ENCODE measurements around the gene JAM2. TPM values are rescaled to one million over a fixed set of nuclear protein-coding genes. Genes with fewer than 3 reads are reported as not detected.
"Not testable (repeated sequence)": the region's sequence is repeated elsewhere in the genome, so short reads cannot be mapped to it uniquely, and the experiment has no call there.

The JAM2 gene, protein sequence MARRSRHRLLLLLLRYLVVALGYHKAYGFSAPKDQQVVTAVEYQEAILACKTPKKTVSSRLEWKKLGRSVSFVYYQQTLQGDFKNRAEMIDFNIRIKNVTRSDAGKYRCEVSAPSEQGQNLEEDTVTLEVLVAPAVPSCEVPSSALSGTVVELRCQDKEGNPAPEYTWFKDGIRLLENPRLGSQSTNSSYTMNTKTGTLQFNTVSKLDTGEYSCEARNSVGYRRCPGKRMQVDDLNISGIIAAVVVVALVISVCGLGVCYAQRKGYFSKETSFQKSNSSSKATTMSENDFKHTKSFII
- total RNA-seq = 0.49 and 1.3 TPM in 2 replicates

GRCh38 chr21:25638660-25639550 is at the start of gene JAM2:
TSS of gene JAM2 (plus strand) at chr21:25639258. CDS start at chr21:25639822, 564 bp downstream.
- intact Hi-C loops (cut with micrococcal nuclease) = loop anchor here (1.0 kb wide), 2 partner anchors 31 to 97 kb away; no protein-coding TSS in a partner anchor

DNA sequence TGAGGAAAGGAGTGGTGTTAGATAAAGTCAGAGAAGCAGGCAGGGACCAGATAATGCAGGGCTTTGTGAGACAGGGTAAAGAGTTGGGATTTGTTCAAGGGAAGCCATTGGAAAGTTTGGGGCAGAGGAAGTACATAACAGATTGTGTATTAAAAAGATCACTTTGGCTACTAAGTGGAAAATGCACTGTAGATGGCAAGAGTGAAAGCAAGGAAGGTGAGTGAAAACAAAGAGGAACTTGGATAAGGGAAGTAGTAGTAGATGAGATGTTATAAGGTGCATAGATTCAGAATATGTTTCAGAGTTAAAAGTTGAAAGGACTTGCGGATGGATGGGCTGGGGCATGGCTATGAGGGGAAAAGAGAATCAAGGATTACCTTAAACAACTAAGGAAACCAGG is 49.2 kb upstream of the JAM2 start:
- intact Hi-C loops (cut with micrococcal nuclease) = no loop called here

DNA sequence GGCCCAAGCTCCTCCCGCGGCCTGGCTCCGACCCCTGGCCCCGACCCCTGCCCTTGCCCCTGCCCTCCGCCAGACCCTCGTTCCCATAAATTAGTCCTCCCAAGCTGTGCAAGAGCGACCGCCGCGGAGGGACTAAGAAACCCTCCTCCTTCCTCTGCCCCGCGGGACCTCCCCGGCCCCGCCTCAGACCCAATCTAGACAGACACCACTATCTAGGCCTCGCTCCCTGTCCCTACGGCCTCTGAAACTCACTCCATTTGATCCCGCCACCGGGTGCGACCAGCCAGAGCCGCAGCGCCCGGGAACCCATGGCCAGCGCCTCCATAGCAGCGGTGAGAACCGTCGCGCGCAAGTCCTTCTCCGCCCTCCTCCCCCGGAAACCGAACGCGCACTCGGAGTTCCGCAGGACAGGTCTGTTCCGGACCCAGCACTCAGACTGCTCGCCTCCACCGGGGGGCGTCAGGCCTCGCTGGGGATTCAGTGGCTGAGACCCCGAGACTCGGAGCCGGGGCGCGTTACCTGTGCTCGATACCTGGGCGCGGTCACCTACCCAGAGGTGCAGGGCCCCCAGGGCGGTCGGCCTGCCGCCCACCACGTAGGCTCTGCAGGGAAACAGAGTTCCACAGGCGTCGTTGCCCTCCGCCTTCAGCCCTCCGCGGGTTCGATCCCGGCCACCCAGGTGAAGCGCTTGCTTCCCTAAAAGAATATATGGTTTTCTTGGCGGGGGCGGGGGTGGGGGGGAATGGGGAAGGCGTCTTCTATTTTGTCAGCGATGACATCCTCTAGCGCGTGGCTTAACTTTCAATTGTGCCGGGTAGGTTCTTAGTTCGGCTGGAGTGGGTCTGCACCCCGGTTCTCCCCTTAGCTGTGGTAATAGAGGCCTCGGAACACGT is 31.7 kb upstream of the JAM2 start, which contains the start of gene MRPL39:
Gene MRPL39, minus strand, starts transcription at position 331 of the 893 bp plus-strand sequence. Its CDS starts 6 bp downstream, at position 325.
- intact Hi-C loops (cut with micrococcal nuclease) = loop anchor here (1.0 to 5.0 kb wide), 12 partner anchors 32 to 1235 kb away; partner anchors contain the start of genes APP, ATP5PF, GABPA and JAM2

DNA sequence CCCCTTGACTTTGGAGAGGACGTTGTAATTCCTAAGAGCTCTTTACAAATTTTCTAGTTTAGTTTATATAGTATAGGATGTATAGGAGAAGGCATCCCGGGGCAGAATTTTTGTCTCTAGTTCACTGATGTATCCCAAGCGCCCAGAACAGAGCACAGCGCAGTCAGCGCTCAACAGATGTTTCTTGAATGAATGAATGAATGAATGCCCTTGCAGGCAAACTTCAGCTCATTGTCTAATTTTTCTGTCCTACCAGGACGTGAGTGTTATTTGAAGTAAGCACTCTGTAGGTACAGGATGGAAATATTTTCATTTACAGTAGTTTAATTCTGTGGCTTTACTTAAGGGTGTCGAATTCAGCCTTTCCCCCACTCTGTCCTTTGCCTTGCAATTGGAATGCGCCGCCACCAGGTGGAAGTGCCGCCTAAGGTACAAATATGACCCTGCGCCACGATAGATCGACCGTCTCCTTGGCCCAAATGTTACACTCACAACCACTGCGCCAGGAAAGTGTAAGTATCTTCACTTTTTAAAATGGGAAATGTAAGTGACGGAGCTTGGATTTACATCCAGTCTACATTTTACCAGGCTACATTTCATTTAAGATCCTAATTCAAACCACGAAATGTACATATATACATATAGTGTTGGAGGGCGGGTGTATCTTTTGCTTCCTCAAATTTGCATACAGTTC is 30.9 kb upstream of the JAM2 start:
- intact Hi-C loops (cut with micrococcal nuclease) = loop anchor here (1.0 to 5.0 kb wide), 9 partner anchors 31 to 1234 kb away; partner anchors contain the start of genes APP, ATP5PF, GABPA and JAM2

- intact Hi-C loops (cut with micrococcal nuclease) = no loop called here
Measured at GRCh38 chr21:25614441-25614840, 24.6 kb upstream of the JAM2 start.

DNA sequence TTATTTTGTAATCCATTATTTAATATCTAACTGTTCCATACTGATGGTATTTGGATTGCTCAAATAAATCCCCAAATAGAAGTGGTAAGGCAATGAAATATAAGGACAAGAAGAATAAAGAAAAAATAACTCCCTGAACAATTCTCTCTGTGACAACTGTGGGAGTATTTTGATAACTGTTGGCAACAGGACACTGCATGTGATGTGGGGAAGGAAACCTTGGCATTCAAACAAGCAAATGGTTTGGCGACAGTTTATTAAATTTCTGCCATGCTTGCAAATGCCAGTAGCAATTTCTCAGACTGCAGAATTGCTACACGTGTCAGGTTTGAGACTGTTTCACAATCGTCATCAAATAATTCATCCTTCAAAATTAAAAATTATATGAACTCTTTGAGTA is 23.2 kb upstream of the JAM2 start:
- intact Hi-C loops (cut with micrococcal nuclease) = no loop called here

- intact Hi-C loops (cut with micrococcal nuclease) = no loop called here
Measured at GRCh38 chr21:25619198-25619597, 19.9 kb upstream of the JAM2 start.

DNA sequence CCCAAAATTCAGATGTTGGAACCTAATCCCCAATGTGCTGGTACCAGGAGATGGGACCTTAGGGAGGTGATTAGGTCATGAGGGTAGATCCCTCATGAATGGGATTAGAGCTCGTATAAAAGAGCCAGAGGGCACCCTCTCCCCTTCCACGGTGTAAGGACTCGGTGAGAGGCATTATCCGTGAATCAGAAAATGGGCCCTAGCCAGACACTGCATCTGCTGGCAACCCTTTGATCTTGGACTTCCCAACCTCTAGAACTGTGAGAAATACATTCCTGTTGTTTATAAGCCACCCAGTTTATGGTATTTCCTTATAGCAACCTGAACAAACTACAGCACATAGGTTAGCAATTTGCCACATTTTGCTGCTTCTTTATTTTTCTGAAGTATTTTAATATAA is 14.5 kb upstream of the JAM2 start:
- intact Hi-C loops (cut with micrococcal nuclease) = no loop called here

GRCh38 chr21:25625036-25625435 is 14.0 kb upstream of the JAM2 start:
- intact Hi-C loops (cut with micrococcal nuclease) = no loop called here

GRCh38 chr21:25625776-25626555 is 13.1 kb upstream of the JAM2 start:
- intact Hi-C loops (cut with micrococcal nuclease) = not testable (repeated sequence)

- intact Hi-C loops (cut with micrococcal nuclease) = no loop called here
Measured at GRCh38 chr21:25626757-25627156, 12.3 kb upstream of the JAM2 start.

DNA sequence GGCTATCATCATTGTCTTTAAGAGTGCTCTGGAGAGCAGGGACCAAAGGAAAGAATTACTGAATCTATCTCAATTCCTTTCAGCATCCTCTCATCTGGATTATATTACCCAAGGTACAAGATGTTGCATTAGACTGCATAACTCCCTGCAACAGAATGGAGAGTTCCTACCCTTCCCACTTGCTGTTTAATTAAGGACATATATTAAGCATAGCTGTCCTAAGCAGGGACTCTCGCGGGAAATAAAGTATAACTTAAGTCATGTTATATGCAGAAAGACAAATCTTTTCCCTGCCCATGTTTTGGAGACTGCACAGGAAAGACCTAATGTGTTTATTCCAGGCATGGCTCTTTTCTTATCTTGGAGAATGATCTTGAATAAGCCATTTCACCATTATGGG is 6.8 kb upstream of the JAM2 start:
- intact Hi-C loops (cut with micrococcal nuclease) = no loop called here

- intact Hi-C loops (cut with micrococcal nuclease) = no loop called here
Measured at GRCh38 chr21:25635310-25635709, 3.7 kb upstream of the JAM2 start.

DNA sequence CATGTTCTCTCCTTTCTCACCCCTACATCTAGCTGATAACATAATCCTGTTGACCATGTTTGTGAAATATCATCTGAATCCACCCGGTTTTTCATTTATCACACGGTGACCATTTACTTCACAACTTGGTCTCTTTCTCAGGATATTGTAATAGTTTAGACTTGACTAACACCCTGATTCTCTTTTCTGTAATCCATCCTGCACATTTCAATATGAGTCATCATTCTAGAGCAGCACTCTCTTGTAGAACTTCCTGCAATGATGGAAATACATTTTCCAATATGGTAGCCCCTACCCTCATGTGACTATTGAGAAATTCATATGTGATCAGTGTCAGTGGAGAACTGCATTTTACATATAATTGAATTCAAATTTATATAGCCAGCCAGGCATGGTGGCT is 2.3 kb upstream of the JAM2 start:
- intact Hi-C loops (cut with micrococcal nuclease) = no loop called here

GRCh38 chr21:25637851-25638659 is 1.0 kb upstream of the JAM2 start:
- intact Hi-C loops (cut with micrococcal nuclease) = no loop called here

- intact Hi-C loops (cut with micrococcal nuclease) = loop anchor here (1.0 to 5.0 kb wide), 3 partner anchors 31 to 97 kb away; no protein-coding TSS in a partner anchor
Measured at GRCh38 chr21:25639551-25640201, 618 bp downstream of the JAM2 start.

DNA sequence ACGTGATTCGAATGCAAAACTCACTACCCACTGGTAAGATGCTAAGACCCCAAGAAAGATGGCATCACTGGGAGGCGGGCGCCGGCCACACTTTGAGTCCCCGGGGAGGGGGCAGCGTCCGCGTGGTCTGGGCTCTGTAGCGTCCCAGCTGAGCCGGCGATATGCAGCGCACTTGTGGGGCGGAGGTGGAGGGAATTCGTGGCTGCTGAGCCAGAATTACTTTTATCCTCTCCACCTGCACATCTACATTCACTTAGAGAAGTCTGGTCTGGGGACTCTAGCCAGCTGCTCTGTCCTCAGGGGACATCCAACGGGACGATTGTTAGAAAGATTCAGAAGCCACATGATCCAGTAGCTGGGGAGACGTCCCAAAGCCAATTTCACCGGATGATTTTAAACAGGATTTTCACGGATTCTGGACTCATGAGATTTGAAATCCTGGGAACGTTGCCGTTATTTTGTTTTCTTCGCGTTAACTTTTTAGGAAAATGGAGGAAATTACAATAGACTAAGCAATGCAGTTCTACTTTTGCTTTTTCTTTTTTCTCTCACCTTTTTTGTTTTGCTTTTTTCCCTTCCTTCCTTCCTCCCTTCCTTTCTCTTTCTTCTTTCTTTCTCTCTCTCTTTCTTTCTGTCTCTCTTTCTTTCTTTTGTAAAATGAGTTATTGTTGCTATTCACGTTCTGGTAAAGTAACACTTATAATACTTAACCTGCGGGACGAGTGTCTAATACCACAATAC is 1.3 kb downstream of the JAM2 start:
- intact Hi-C loops (cut with micrococcal nuclease) = loop anchor here (5.0 kb wide), 1 partner anchor 72 kb away; no protein-coding TSS in a partner anchor

All from T-helper 1 cell treated with Interleukin-12 subunit alpha and Interleukin-12 subunit beta and Interleukin-4 antibody, amounts not matched to agents 30 ng/mL and 1 ng/mL, for 36 hours (primary cell).